ENCODE measurements around the gene ZBTB40.

The ZBTB40 gene

GRCh38 chr1:22472596-22472995, 20.9 kb downstream of the ZBTB40 start:
- DNase-seq, result no peak

DNA sequence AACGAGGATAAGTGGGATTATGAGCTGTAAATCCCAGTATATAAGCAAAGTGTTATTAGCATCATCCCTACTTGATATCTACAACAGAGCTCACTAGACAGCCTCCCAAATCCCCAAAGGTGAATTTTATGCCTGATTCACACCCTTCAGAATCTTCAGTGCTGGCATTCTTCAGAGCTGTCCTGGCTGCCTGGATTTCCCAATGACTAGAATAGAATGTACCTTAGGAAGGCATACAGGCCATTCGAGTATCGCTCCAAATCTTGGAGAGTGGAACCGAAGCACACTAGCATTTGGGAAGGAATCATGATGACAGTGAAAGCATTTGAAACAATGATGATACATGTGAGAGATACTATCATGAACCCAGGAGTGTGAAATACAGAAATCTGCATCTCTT, 22.3 kb downstream of the ZBTB40 start:
- no peak for DNase-seq

DNA sequence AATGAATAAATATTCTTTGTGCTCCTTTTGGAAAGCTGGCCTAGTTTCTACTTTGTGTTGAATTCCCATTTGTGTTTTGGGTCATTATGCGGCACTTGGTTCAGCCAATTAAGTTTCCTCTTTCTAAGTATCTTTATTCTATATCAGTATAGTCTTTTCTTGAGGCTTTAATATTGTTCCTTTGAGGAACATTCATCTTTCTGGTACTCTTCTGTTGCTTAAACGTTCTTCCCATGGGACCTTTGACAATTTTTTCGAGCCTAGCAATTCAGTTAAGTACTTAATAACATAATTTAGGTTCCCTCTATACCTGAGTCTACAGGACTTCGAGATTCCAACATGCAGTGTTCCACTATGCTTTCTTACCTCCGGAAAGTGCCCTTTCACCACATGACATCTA, 24.9 kb downstream of the ZBTB40 start:
- DNase-seq, result no peak

GRCh38 chr1:22483121-22483520, 31.5 kb downstream of the ZBTB40 start:
- no peak for DNase-seq

DNA sequence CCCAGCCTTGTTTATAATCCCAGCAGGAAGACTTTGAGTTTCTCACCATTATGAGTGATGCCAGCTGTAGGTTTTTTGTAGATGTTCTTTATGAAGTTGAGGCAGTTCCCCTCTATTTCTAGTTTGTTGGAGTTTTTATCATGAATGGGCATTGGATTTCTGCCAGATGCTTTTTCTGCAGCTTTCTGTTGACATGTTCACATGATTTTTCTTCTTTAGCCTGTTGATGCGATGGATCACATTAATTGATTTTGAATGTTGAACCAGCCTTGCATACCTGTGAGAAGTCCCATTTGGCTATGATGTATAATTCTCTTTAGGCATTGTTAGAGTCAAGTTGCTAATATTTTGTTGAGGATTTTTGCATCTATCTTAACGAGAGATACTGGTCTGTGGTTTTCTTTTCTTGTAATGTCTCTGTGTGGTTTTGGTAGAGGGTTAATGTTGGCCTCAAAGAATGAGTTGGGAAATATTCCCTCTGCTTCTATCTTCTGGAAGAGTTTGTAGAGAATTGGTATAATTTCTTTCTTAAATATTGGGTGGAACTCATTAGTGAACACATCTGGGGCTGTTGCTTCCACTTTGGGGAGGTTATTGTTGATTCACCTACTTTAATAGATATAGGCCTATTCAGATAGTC, 33.2 kb downstream of the ZBTB40 start:
- DNase-seq, result no peak

DNA sequence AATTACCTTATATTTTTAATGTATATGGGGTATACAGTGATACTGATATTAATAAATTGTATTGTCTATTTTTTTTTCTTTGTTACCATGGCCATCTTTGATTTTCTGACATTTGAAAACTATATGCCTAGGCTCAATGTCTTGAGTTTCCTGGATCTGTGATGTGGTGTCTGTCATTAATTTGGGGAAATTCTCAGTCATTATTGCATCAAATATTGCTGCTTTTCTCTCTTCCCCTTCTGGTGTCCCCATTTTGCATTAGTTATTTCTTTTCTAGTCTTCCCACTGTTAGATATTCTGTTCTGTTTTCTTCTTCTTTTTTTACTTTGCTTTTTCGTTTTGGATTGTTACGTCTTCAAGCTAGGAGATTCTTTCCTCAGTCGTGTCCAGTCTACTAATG, 33.8 kb downstream of the ZBTB40 start:
- DNase-seq, result no peak

- DNase-seq, result no peak
Observed at GRCh38 chr1:22487781-22488180, 36.1 kb downstream of the ZBTB40 start.

DNA sequence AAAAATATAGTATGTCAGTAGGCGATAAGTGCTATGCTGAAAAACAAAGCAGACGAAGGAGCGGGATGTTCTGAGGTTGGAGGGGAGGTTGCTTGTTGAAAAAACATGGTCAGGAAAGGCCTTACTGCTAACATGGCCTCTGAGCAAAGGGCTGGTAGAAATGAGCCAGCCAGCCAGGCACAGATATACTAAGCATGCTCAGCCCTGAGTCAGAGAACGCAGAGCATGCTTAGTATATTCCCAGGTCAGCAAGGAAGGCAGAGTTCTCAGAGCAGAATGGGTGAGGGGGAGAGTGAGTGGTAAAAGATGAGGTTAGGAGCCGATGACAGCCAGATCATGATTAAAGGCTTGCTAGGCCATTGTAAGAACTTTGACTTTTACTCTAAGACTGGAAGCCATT, 36.7 kb downstream of the ZBTB40 start:
- no peak for DNase-seq

GRCh38 chr1:22489278-22489677, 37.6 kb downstream of the ZBTB40 start:
- DNase-seq, result no peak

DNA sequence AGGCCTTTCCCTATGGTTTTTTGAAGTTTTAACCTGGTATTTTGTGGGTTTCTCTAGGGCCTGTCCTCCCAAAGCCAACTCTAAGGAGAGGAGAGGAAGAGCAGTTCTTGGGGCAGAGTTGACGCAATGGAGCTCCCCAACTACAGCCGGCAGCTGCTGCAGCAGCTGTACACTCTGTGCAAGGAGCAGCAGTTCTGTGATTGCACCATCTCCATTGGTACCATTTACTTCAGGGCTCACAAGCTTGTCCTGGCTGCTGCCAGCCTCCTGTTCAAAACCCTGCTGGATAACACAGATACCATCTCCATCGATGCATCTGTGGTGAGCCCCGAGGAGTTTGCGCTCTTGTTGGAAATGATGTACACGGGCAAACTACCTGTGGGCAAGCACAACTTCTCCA, 38.2 kb downstream of the ZBTB40 start:
- DNase-seq, result no peak

GRCh38 chr1:22490309-22490708, 38.7 kb downstream of the ZBTB40 start:
- no peak for DNase-seq

- no peak for DNase-seq
Observed at GRCh38 chr1:22491995-22492715, 40.5 kb downstream of the ZBTB40 start.

DNA sequence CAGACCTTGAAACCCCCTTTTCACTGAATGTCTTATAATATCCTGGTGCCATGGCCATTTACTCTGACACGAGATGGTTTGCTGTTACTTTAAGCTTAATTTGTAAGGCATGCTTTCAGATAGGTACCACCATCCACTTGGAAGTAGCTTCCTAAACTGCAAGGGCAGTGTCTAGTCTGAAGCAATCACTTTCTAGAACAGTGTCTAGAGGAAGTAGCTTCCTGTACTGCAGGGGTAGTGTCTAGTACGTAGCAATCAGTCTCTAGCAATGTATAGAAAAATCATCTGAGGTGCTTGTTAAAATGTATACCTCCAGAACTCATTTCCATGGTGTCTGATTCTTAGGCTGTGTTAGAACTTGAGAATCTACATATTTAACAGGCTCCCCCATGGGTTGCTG, 42.5 kb downstream of the ZBTB40 start:
- DNase-seq, result no peak

GRCh38 chr1:22494943-22495579, 43.4 kb downstream of the ZBTB40 start:
- no peak for DNase-seq

DNA sequence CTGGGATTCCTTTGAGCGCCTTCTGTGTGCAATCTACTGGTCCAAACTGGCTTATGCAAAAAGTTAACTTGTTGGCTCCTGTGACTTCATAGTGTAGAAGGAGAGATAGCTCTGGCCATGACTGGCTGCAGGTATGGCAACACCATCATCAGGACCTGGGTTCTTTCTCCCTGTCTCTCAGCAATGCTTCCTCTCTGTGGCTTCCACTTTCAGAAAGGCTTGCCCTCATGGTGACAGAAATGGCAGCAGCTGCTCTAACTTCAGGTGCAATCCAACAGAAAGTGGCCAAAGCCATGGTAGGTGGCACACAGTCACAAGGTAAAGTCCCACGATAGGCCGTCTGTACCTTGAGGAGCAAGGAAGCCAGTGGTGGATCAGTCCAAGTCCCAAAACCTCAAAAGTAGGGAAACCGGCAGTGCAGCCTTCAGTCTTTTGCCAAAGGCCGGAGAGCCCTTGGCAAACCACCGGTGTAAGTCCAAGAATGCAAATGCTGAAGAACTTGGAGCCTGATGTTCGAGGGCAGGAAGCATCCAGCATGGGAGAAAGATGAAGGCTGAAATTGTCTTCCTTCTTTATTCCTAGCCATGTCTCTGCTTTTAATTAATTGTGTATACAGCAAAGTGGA, 45.0 kb downstream of the ZBTB40 start:
- DNase-seq, result no peak

DNA sequence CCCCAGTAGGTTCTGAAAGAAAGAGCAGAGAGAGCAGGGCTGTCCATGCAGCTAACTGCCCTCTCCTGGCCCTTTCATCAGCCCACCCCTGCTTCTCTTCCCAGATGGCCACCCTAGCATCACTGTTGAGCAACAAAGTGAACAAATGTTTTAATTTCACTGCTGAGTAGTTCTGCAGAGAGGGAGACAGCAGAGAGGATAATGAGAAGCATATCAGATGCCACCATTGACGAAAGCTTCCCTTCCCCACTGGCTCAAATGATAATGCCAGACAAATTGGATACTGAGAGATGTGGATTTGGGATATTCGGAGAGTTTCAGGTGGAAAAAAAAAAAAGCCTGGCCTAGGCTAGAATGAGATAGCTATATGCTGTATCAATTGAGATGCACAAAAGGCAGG, 46.8 kb downstream of the ZBTB40 start:
- DNase-seq, result no peak

GRCh38 chr1:22500058-22500457, 48.4 kb downstream of the ZBTB40 start:
- no peak for DNase-seq

DNA sequence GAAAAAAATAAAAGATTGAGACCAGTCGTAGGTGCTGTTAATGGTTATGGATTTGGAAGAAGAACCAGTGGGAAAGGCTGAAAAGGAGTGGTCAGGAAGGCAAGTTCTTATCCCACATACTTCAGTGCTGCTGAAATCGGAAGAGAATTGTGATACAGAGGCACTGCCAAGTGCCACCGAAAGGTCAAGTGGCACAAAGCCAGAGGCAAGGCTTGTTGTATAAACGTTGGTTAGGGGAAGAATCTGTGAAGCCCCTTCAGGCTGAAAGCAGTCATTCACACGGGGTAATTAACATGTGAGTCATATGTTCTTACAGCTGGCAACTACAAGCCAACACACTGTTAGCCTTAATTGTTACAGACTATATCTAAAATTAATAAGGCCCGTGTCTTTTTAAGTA, 48.8 kb downstream of the ZBTB40 start:
- no peak for DNase-seq

DNA sequence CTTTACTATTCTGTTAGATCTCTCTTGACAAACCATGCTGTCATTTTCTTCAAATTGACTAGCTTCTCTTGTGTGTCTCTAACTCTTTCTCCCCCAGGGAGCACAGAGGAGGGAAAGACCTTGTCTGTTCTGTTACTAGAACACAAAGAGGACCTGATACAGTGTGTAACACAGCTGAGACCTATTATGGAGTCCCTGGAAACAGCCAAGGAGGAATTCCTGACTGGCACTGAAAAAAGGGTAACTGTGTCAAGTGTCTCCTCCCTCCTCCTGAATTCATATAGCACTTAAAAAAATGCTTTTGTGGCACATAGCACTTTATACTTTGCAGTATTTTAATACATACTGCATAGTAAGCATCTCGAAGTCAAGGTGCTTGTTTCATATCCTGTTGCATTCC, 50.6 kb downstream of the ZBTB40 start:
- no peak for DNase-seq

DNA sequence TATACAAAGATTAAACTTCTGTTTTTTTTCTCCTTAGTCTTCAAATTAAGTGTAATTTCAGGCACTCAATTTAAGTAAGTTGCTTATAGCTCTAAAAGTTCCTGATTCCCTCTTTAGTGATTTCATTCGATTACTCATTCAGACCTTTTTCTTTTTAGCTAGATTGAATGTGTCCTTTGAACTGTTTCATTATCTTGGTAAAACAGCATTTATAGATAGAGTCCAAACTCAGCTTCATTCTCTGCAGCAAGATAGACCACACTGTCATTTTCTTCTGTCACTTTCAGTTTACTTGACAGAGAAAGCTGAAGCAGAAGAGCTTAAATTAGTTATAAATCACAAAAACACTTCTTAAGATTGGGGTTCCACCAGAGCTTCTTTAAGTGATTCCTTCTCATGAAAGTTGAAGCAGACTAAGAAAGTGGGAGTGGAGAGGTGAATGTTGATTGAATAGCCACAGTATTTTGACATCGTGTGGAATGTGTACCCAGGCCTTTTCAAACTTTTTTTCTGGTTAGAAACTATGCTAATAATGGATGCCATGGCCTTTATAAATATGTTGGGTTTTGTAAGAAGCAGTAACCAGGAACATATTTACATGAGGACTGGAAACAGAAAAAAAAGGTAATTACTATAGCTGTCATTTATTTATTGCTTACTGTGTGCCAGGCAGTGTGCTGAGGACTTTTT, 52.2 kb downstream of the ZBTB40 start:
- DNase-seq, result no peak

DNA sequence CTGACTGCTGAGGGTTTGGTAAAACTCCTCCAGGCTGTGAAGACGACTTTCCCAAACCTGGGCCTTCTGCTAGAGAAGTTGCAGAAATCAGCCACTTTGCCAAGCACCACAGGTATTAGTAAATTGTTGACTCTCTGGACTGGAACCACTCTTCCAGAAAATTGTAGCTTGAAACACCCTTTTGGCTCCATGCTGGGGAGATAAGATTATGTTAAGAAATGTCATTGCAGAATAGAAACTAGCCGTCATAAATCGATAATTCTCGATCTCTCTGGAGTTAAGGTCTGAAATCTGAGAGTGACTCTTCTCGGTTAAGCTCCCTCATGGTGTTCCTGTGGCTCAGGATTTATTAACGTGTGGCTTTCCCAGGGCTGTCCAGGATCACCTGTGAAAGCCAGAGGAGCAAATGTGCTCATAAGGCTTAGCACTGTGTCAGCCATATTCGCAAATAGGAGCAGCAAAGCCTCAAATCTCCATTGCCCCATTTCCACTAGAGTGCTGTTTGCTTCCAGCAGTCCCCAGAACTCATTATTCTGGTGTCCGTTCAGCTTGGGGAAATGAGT, 54.6 kb downstream of the ZBTB40 start:
- no peak for DNase-seq

DNA sequence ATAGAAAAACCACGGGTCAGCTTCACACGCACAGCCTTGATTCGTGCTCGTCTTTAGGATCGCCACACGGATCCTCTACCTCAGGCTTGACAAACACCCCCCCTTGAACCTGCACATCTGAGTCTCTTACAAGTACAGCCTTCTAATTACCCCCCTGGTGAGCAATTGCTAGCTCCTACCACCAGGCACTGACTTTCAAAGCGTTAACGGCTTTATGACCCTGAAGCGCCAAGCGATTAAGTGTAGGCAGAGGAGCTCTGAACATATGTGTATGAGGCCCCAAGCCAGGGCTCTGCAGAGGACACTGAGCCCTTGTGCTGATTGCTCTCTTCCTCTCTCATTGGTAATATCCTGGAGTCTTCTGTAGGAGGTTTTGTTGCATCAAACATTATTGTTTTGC, 55.9 kb downstream of the ZBTB40 start:
- DNase-seq, result no peak

- no peak for DNase-seq
Observed at GRCh38 chr1:22508329-22508728, 56.7 kb downstream of the ZBTB40 start.

Data from activated CD8-positive, alpha-beta memory T cell treated with anti-CD3 and anti-CD28 coated beads for 24 hours (primary cell).